Esophagus muscularis mucosa (tissue), 4 donors: ENCODE measurements around the gene ITPKB. TPM values are rescaled to one million over a fixed set of nuclear protein-coding genes. Genes with fewer than 3 reads are reported as not detected.

Source experiments
- DNase-seq: peaks from one replicate; pipeline ENCODE4 v3.0.0-alpha.2; 2017; ENCODE audit errors: extremely low spot score
- H3K27ac ChIP-seq, 4 donors: fragments of 200-600 bp; sonication (generic); replicated peaks in 1 of 4; 1 replicate in 3 of 4; 2 replicates in 1 of 4; pipeline ENCODE4 v1.5.1; 2016 to 2019; ENCODE audit warnings: mild to moderate bottlenecking in 1 of 4
- H3K27me3 ChIP-seq, 4 donors: fragments of 200-600 bp; sonication (generic); one replicate each; pipeline versions ENCODE4 v1.5.1 to v1.6.0; 2016 to 2019
- H3K36me3 ChIP-seq, 4 donors: fragments of 200-600 bp; sonication (generic); one replicate each; pipeline ENCODE4 v1.5.1; 2016 to 2019
- H3K4me1 ChIP-seq, 4 donors: fragments of 200-600 bp; sonication (generic); one replicate each; pipeline ENCODE4 v1.5.1; 2016 to 2019
- H3K4me3 ChIP-seq, 4 donors: fragments of 200-600 bp; sonication (generic); 1 replicate in 2 of 4; 2 replicates in 2 of 4; pipeline ENCODE4 v1.5.1; 2016 to 2019; ENCODE audit warnings: mild to moderate bottlenecking in 4 of 4, moderate library complexity in 1 of 4
- H3K9me3 ChIP-seq, 4 donors: fragments of 200-600 bp; sonication (generic); 1 replicate in 3 of 4; 2 replicates in 1 of 4; pipeline ENCODE4 v1.5.1; 2016 to 2019
- CTCF ChIP-seq, 3 experiments: fragments of 200-600 bp in 2 of 3; fragments of 450-650 bp in 1 of 3; sonication (generic) in 2 of 3; IDR thresholded peaks; one replicate each; pipeline ENCODE4 v1.5.1; 2017 to 2019; ENCODE audit warnings: antibody characterized with exemption in 3 of 3, mild to moderate bottlenecking in 2 of 3, moderate library complexity in 1 of 3
- EP300 ChIP-seq: sonication (generic); formaldehyde crosslinking; IDR thresholded peaks from one replicate; pipeline ENCODE4 v1.6.1; 2017; ENCODE audit warnings: antibody characterized with exemption
- POLR2A ChIP-seq: fragments of 450-650 bp; IDR thresholded peaks from one replicate; pipeline ENCODE4 v1.6.1; 2017; ENCODE audit warnings: antibody characterized with exemption, moderate library complexity, mild to moderate bottlenecking, low read depth
- POLR2AphosphoS5 ChIP-seq, 2 donors: sonication (generic); formaldehyde crosslinking; IDR thresholded peaks; one replicate each; pipeline ENCODE4 v1.6.1; 2017; ENCODE audit warnings: antibody characterized with exemption in 2 of 2
- WGBS: methylation state at CpG from one replicate; pipeline ENCODE4 v1.1.5; 2018; 5-methylcytosine and 5-hydroxymethylcytosine counted together
- intact Hi-C: fragments of 100-400 bp; cut with DNase I; formaldehyde crosslinking; loops from one replicate; pipeline ENCODE4 v1.15.1; 2023
- total RNA-seq, 4 donors: library from RNA; depleted of rRNA; stranded (reverse); fragments of >200 nt; gene quantifications; one replicate each; pipeline versions ENCODE4 v1.1.0 to v1.2.1, GENCODE V29; 2016

The ITPKB gene
- total RNA-seq, 4 donors from 2014 or later: 71.1 to 156 (median 116) TPM

GRCh38 chr1:226603858-226604559 is 135.1 kb downstream of the ITPKB start:
- DNase-seq: no peak
- no peak for TF ChIP-seq POLR2A
- TF ChIP-seq POLR2AphosphoS5 (IDR thresholded peaks at IDR 0.05): no peak
- TF ChIP-seq EP300: no peak
- TF ChIP-seq CTCF (IDR thresholded peaks at IDR 0.05): no peak
- no peak overlapping the region for H3K4me3 ChIP-seq
- 76% methylated on average over 19 of the region's 19 CpGs for WGBS
- no peaks in the 10 kb centered on the region for H3K36me3 ChIP-seq
- H3K27me3 ChIP-seq: no peaks in the 10 kb centered on the region
- peak overlapping the region; percentile 62 to 81 (median 70) for H3K27ac ChIP-seq
- intact Hi-C loops: no loop called here
- peaks cover 33 to 61% (median 51%) of the 10 kb centered on the region in 4 donors for H3K4me1 ChIP-seq
- no peaks in the 10 kb centered on the region for H3K9me3 ChIP-seq

GRCh38 chr1:226603022-226603857 is 135.8 kb downstream of the ITPKB start:
- no peak for DNase-seq
- no peaks in the 10 kb centered on the region for H3K27me3 ChIP-seq
- H3K27ac ChIP-seq: peak overlapping the region; percentile 70 to 81 (median 73)
- H3K36me3 ChIP-seq: no peaks in the 10 kb centered on the region
- 73% methylated on average over 8 of the region's 8 CpGs for WGBS
- TF ChIP-seq POLR2A: no peak
- no peaks in the 10 kb centered on the region for H3K9me3 ChIP-seq
- intact Hi-C loops: no loop called here
- H3K4me3 ChIP-seq: peak overlapping the region; percentile 4 to 30 (median 16)
- H3K4me1 ChIP-seq: peaks cover 33 to 56% (median 50%) of the 10 kb centered on the region in 4 donors

GRCh38 chr1:226602186-226603021 is 136.7 kb downstream of the ITPKB start:
- no peaks in the 10 kb centered on the region for H3K9me3 ChIP-seq
- no peaks in the 10 kb centered on the region for H3K36me3 ChIP-seq
- peak; percentile 68 for TF ChIP-seq EP300
- TF ChIP-seq POLR2AphosphoS5 (IDR thresholded peaks at IDR 0.05): peak in 1 of 2 donors; percentile 53
- TF ChIP-seq POLR2A: no peak
- no peak for TF ChIP-seq CTCF (IDR thresholded peaks at IDR 0.05)
- 79% methylated on average over 19 of the region's 24 CpGs for WGBS
- H3K27ac ChIP-seq: peak overlapping the region; percentile 70 to 81 (median 73)
- H3K4me1 ChIP-seq: peaks cover 33 to 56% (median 50%) of the 10 kb centered on the region in 4 donors
- H3K27me3 ChIP-seq: no peaks in the 10 kb centered on the region
- no peak for DNase-seq
- H3K4me3 ChIP-seq: peak overlapping the region in 2 of 4 donors; percentile 10 to 30
- intact Hi-C loops: no loop called here

GRCh38 chr1:226601456-226601855 is 137.6 kb downstream of the ITPKB start:
- DNase-seq: no peak

More at GRCh38 chr1:226601456-226601855, 137.6 kb downstream of the ITPKB start:
- Histone ChIP-seq H3K9me3 (no peaks in the 10 kb centered on the region), H3K27me3 (no peaks in the 10 kb centered on the region), H3K27ac (peak overlapping the region in 3 of 4 donors; percentile 70 to 81 (median 75)), H3K36me3 (no peaks in the 10 kb centered on the region), H3K4me3 (no peak overlapping the region), H3K4me1 (peaks cover 33 to 51% (median 46%) of the 10 kb centered on the region in 4 donors)
- 89% methylated on average over 9 of the region's 9 CpGs for WGBS
- intact Hi-C loops: no loop called here
- TF ChIP-seq POLR2AphosphoS5 (IDR thresholded peaks at IDR 0.05) (no peak), CTCF (IDR thresholded peaks at IDR 0.05) (no peak), POLR2A (no peak)
